CD4-positive, alpha-beta T cell treated with Interleukin-10 for 1 hour (primary cell): ENCODE measurements around the gene RPS19BP1.

Source experiments
- DNase-seq: peaks from one replicate; pipeline ENCODE4 v3.0.0-alpha.2; 2020

RPS19BP1 gene

GRCh38 chr22:39532215-39533073 is at the start of gene RPS19BP1:
RPS19BP1 (minus strand) TSS chr22:39532748; CDS start chr22:39532738, 10 bp downstream.
- DNase-seq, result peak; percentile 100

GRCh38 chr22:39581303-39581702 is 48.8 kb upstream of the RPS19BP1 start:
- no peak for DNase-seq

GRCh38 chr22:39580795-39581194 is 48.2 kb upstream of the RPS19BP1 start:
- no peak for DNase-seq

- no peak for DNase-seq
Observed at GRCh38 chr22:39580006-39580441, 47.5 kb upstream of the RPS19BP1 start.

- no peak for DNase-seq
Observed at GRCh38 chr22:39577900-39578299, 45.4 kb upstream of the RPS19BP1 start.

- no peak for DNase-seq
Observed at GRCh38 chr22:39577366-39577765, 44.8 kb upstream of the RPS19BP1 start.

GRCh38 chr22:39576027-39576426 is 43.5 kb upstream of the RPS19BP1 start:
- DNase-seq, result no peak

- no peak for DNase-seq
Observed at GRCh38 chr22:39575552-39575825, 42.9 kb upstream of the RPS19BP1 start.

- DNase-seq, result no peak
Observed at GRCh38 chr22:39574779-39575551, 42.4 kb upstream of the RPS19BP1 start.

- DNase-seq, result no peak
Observed at GRCh38 chr22:39571538-39571937, 39.0 kb upstream of the RPS19BP1 start.

GRCh38 chr22:39570665-39571064 is 38.1 kb upstream of the RPS19BP1 start, which contains the start of gene CACNA1I:
CACNA1I (plus strand) TSS chr22:39570753; CDS start chr22:39570753, 0 bp downstream.
- no peak for DNase-seq

- DNase-seq, result no peak
Observed at GRCh38 chr22:39570226-39570625, 37.7 kb upstream of the RPS19BP1 start.

GRCh38 chr22:39569066-39569465 is 36.5 kb upstream of the RPS19BP1 start:
- no peak for DNase-seq

GRCh38 chr22:39568278-39568981 is 35.9 kb upstream of the RPS19BP1 start:
- DNase-seq, result no peak

- DNase-seq, result peak; percentile 52
Observed at GRCh38 chr22:39567135-39567946, 34.8 kb upstream of the RPS19BP1 start.

GRCh38 chr22:39565414-39565944 is 32.9 kb upstream of the RPS19BP1 start:
- no peak for DNase-seq

- DNase-seq, result no peak
Observed at GRCh38 chr22:39563571-39564428, 31.3 kb upstream of the RPS19BP1 start.

GRCh38 chr22:39562839-39563489 is 30.4 kb upstream of the RPS19BP1 start:
- no peak for DNase-seq

- no peak for DNase-seq
Observed at GRCh38 chr22:39560127-39560526, 27.6 kb upstream of the RPS19BP1 start.

GRCh38 chr22:39559456-39560105 is 27.0 kb upstream of the RPS19BP1 start:
- no peak for DNase-seq
